Right hindlimb (tissue), 1 donor: ENCODE measurements around the gene PACS1.
"Not testable (repeated sequence)": the region's sequence is repeated elsewhere in the genome, so short reads cannot be mapped to it uniquely, and the experiment has no call there.

ENCODE experiments used
- DNase-seq: peaks from one replicate; pipeline ENCODE4 v3.0.0-alpha.2; 2018

PACS1 gene

GRCh38 chr11:66112041-66112491 lies 42.0 kb downstream of the PACS1 start:
- no peak for DNase-seq

- no peak for DNase-seq
These were observed 42.8 kb downstream of the PACS1 start for GRCh38 chr11:66112601-66113499.

DNA sequence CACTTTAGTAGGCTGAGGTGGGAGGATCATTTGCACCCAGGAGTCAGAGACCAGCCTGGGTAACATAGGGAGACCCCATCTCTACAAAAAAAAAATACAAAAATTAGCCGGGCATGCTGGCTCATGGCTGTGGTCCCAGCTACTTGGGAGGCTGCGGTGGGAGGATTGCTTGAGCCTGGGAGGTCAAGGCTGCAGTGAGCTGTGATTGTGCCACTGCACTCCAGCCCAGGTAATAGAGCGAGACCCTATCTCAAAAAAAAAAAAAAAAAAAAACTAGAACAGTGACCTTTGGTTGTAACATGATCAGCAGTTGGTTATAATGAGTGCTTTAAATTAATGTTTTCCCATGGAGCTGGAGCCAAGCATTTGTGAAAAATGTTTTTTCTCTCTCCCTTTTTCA lies 44.9 kb downstream of the PACS1 start:
- DNase-seq = not testable (repeated sequence)

DNA sequence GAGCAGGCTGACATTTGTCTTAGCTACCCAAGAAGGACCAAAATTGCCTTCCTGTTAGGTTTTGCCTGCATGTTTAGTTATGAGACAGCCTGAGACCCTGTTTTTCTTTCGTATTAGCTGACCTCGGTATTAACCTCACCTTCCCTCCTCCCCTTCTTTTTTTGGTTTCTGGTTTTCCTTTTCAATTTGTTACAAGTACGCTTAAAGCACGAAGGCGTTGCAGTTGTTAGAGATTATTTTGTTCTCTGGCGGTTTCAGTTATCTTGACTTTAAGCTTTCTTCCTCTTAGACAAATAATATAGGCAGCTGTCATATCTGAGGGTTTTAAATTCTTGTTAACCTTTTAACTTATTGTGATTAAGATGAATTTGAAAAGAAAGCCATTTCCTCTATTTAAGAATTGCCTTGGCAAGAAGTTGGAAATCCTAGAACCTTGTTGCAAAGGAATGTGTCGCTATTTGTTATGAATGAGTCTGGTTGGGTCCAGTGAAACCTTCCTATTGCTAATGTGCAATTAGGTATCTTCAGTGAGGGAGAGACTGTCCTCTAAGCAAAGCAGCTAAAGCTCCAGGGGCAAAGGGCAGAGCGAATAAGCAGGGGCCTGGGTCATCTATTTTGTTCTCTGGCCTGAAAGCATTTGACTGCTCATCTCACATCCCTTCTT lies 45.7 kb downstream of the PACS1 start:
- no peak for DNase-seq

DNA sequence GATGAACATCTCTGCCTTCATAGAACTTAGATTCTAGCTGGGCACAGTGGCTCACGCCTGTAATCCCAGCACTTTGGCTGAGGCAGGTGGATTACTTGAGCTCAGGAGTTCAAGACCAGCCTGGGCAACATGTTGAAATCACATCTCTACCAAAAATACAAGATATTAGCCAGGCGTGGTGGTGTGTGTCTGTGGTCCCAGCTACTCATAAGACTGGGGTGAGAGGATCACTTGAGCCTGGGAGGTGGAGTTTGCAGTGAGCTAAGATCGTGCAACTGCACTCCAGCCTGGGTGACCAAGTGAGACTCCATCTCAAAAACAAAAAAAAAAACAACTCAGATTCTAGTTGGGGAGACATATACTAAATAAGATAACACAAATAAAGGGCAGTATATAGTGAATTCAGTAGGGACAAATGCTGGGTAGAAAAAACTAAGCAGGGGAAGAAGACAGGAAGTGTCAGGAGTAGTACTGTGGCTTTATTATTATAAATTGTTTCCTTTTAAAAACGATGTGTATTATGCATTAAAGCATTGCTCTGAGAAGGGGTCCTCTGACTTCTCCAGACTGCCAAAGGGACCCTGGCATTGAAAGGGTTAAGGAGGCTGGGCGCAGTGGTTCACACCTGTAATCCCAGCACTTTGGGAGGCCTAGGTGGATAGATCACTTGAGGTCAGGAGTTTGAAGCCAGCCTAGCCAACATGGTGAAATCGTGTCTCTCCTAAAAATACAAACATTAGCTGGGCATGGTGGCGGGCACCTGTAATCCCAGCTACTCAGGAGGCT lies 46.7 kb downstream of the PACS1 start:
- DNase-seq = no peak

DNA sequence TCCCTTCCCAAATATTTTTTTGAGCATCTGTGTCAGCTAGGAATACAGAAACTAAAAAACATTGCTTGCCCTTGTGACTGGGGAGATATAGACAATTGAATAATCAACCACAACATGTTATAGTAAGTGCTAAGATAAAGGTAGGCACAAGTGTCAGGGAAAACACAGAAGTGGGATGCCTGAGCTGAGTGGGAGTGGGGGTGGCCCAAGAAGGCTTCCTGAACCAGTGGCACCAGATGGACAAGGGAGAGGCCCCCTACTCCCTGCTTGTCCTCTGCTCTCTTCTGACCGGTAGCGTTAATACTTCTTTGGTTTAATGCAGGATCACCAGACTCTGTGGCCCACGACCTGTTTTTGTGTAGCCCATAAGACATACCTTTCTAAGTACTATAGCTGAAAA lies 48.8 kb downstream of the PACS1 start:
- DNase-seq = no peak

DNA sequence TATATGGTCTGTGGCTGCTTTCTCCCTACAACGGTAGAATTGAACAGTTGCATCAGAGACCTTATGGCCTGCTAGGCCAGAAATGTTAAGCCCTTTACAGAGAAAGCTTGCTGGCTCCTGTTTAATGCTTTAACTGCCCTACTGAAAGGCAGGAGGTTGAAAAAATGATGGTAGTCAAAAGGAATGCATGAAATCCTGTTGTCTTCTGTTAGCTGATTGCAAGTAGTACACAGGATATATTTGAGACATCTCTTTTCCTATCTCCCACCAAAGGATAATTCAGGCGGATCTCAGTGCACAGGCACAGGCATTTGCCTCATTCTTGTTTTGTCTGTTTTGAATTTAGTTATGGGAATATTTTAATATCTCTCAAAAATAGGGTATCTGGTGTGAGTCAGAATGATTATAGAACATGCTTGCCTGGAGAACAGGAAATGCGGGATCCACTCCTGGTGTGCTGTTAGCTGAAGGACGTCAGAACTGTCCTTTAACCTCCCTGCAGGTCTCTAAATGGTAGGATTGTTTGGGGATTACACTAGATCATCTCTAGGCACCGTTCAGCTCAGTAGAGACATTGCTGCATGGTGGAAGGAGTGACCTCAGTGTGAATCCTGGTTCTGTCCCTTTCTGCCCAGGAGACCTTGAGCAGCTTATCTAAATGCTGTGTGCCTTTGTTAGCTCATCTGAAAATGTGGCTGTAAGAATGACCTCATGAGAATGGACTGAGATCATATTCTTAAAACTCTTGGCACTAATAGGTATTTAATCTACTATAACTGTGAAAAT lies 49.5 kb downstream of the PACS1 start:
- no peak for DNase-seq

DNA sequence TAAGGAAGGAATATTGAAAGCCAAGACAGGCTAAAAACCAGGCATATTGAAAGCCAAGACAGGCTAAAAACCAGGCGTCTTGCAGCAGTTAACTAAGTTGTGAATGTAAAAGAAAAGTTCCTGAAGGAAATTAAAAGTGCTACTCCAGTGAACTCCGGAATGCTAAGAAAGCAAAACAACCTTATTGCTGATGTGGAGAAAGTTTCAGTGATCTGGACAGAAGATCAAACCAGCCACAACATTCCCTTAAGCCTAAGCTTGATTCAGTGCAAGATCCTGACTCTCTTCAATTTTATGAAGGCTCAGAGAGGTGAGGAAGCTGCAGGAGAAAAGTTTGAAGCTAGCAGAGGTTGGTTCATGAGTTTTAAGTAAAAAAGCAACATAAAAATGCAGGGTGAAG lies 51.4 kb downstream of the PACS1 start:
- no peak for DNase-seq

- DNase-seq = no peak
These were observed 53.8 kb downstream of the PACS1 start for GRCh38 chr11:66123902-66124301.

DNA sequence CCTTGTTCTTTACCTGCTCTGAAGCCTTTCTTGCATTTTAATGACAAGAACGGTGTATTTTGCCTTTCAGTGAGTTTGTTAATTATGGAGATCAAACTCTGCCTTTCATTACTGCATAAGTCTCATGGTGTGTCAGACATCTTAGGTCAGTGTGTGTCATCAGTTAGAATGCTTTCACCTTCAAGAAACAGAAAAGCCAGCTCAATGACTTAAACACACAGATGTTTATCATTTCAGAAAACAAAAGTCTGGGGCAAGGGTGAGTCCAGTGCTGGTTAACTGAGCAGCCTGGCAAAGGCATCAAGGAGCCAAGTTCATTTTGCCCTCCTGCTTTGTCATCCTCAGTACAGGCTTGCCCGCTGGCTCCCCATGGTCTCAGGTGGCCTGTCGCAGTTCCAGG lies 54.5 kb downstream of the PACS1 start:
- DNase-seq = no peak

GRCh38 chr11:66126064-66126463 lies 56.0 kb downstream of the PACS1 start:
- DNase-seq = no peak

DNA sequence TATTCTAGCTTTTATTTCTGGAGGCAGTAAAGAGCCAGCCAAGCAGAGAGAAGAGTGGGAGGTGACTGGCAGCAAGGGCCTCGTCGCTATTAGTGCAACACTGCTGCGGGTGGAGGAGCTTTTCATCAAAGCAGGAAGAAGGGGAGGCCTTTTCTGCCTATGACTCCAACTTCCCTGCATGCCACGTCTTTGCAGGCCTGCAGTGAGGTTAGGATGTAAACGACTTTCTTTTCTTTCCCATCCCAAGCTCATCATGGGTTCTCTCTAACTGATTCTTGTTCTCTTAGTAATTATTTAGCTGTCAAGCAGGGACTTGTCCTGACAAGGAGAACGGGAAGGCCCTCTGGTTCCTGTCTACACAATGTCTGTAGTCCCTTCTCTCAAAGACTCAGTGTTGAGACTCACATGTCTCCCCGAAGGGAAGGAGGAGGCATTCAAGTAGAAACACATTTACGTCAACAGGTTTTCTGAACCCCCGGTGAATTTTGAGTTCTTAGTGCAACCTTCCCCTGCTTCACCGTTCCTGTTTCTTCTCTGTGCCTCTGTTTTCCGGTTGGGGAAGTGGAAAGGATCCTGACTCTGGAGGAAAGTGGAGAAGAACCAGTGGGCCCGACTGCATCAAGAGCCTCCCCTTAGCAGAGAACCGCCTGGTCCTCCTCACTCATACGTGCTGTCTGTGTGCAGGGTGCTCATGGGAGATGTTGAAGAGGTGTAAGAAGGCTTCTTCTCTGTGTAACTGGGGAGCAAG lies 56.9 kb downstream of the PACS1 start:
- DNase-seq = peak; percentile 65

DNA sequence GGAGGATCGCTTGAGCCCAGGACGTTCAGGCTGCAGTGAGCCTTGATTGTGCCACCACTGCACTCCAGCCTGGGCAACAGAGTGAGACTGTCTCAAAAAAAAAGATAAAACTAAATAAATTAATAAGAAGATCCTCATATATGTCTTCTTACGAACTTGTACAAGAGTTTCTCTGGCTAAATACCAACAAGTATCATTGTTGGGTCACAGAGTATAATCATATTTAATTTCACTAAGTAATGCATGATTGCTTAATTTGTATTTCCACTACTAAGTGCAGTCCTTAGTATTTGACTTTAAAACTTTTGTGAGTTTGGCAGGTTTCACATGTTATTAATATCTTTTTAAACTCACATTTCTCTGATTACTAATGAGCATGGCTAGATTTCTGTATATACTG lies 60.9 kb downstream of the PACS1 start:
- DNase-seq = no peak

DNA sequence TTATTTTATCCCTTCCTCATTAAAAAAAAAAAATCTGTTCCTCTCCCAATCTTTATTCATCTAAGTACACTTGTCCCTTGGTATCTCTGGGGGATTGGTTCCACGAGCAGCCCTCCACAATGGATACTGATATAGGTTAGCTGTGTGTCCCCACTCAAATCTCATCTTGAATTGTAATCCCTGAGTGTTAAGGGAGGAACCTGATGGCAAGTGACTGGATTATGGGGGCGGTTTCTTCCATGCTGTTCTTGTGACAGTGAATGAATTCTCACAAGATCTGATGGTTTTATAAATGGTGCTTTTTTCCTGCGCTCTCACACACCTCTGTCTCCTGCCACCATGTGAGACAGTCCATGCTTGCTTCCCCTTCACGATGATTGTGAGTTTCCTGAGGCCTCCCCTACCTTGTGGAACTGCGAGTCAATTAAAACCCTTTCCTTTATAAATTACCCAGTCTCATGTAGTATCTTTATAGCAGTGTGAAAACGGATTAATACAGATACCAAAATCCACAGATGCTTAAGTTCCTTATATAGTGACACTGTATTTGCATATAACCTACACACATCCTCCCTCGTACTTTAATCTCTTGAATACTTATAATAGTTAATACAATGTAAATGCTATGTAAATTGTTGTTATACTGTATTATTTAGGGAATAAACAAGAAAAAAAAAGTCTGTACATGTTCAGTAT lies 62.0 kb downstream of the PACS1 start:
- DNase-seq = no peak

GRCh38 chr11:66133216-66133775 lies 63.2 kb downstream of the PACS1 start:
- no peak for DNase-seq

GRCh38 chr11:66136752-66137123 lies 66.7 kb downstream of the PACS1 start:
- no peak for DNase-seq

DNA sequence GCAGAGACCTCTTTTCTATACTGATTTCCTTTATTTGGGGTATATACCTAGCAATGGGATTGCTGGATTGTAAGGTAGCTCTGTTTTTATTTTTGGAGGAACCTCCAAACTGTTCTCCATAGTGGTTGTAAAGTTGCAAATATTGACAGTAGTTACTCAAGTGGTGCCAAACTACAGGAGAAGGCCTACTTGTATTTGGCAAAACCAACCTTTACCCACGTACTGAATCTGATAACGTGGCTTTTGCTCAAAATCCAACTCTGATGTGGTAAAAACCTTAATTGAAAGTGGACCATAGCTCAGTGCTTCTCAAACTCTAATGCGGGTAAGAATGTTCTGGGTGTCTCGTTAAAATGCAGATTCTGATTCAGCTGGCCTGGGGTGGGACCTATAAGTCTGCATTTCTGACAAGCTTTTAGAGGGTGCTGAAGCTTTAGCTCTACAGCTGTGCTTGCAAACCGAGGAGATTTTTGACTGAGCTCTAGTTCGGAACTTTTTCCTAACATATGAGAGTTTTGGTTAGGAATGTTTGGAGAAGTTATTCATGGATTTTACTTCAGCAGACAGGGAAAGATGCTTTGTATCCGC lies 69.8 kb downstream of the PACS1 start:
- no peak for DNase-seq

DNA sequence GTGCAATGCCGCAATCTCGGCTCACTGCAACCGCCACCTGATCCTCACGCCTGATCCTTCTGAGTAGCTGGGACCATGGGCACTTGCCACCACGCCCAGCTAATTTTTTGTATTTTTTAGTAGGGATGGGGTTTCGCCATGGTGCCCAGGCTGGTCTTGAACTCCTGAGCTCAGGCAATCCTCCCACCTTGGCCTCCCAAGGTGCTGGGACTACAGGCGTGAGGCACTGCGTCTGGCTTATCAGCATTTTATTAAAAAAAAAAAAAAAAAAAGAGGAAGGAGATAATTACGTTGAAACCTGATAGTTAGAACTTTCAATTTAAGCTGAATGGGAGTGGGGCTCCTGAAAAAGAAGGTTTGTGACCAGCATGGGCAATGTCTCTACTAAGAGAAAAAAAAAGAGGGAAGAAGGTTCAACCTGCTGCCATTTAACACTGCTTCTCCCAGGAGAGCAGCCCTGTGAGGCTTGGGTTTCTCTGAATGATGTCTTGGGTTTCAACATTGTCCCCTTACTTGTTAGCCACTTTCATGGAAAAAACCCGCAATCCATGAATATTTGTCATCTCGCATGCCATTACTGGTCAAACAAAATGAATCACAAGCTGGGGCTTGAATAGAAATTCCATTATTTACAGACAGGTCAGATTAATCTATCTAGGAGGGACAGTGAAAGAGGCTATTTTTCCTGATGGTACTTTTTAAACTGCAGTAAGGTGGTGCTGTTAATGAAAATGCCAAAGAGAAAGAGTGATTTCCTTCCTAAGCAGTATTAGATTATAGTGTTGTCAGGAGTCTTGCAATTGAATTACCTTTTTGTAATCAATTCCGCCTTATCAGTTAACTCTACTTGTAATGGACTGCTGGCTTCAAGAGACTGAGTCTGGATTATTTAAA lies 72.5 kb downstream of the PACS1 start:
- DNase-seq = no peak

GRCh38 chr11:66143264-66143566 lies 73.1 kb downstream of the PACS1 start:
- DNase-seq = no peak
